Activated T-cell treated with anti-CD3 and anti-CD28 coated beads, Interleukin-2, amount 50 U/mL, for 48 hours (primary cell): ENCODE data around the gene LRMDA.
"Not testable (repeated sequence)": the region's sequence is repeated elsewhere in the genome, so short reads cannot be mapped to it uniquely, and the experiment has no call there.

ENCODE experiments used
- DNase-seq, 2 experiments: peaks; one replicate each; pipeline ENCODE4 v3.0.0-alpha.2; 2020

The LRMDA gene

GRCh38 chr10:76553263-76554032 is 1122.0 kb downstream of the LRMDA start:
- no peak for DNase-seq

- DNase-seq = no peak
Measured at GRCh38 chr10:76554033-76554408, 1122.6 kb downstream of the LRMDA start.

GRCh38 chr10:76554478-76554877 is 1123.1 kb downstream of the LRMDA start:
- DNase-seq = no peak

GRCh38 chr10:76555067-76555670 is 1123.7 kb downstream of the LRMDA start:
- DNase-seq = no peak

- no peak for DNase-seq
Measured at GRCh38 chr10:76557366-76557765, 1125.9 kb downstream of the LRMDA start.

- DNase-seq = no peak
Measured at GRCh38 chr10:76558586-76558985, 1127.2 kb downstream of the LRMDA start.

- DNase-seq = no peak
Measured at GRCh38 chr10:76558996-76559891, 1127.8 kb downstream of the LRMDA start.

- DNase-seq = no peak
Measured at GRCh38 chr10:76559892-76560220, 1128.4 kb downstream of the LRMDA start.

- DNase-seq = no peak
Measured at GRCh38 chr10:76560338-76560737, 1128.9 kb downstream of the LRMDA start.

GRCh38 chr10:76563286-76563685 is 1131.9 kb downstream of the LRMDA start:
- no peak for DNase-seq

GRCh38 chr10:76572021-76572420 is 1140.6 kb downstream of the LRMDA start:
- no peak for DNase-seq

GRCh38 chr10:76576276-76576962 is 1145.0 kb downstream of the LRMDA start:
- no peak for DNase-seq

- DNase-seq = no peak
Measured at GRCh38 chr10:76577455-76577854, 1146.0 kb downstream of the LRMDA start.

- no peak for DNase-seq
Measured at GRCh38 chr10:76581506-76582256, 1150.3 kb downstream of the LRMDA start.

- no peak for DNase-seq
Measured at GRCh38 chr10:76582531-76582930, 1151.1 kb downstream of the LRMDA start.

GRCh38 chr10:76583711-76584161 is 1152.3 kb downstream of the LRMDA start:
- DNase-seq = no peak

GRCh38 chr10:76584466-76584865 is 1153.0 kb downstream of the LRMDA start:
- DNase-seq = not testable (repeated sequence)
